HG03025 (cell line): ENCODE results near the gene SH3D19.
"Not testable (repeated sequence)": the region's sequence is repeated elsewhere in the genome, so short reads cannot be mapped to it uniquely, and the experiment has no call there.

Experiments
- ATAC-seq: cut with Tn5 transposase; IDR thresholded peaks from one replicate; pipeline ENCODE4 v1.9.1; 2021; ENCODE audit warnings: mild to moderate bottlenecking, moderate library complexity; ENCODE audit not compliant: unreplicated experiment, low FRiP score

The SH3D19 gene

GRCh38 chr4:151163855-151164254 lies 161.6 kb downstream of the SH3D19 start:
- ATAC-seq, result no peak

DNA sequence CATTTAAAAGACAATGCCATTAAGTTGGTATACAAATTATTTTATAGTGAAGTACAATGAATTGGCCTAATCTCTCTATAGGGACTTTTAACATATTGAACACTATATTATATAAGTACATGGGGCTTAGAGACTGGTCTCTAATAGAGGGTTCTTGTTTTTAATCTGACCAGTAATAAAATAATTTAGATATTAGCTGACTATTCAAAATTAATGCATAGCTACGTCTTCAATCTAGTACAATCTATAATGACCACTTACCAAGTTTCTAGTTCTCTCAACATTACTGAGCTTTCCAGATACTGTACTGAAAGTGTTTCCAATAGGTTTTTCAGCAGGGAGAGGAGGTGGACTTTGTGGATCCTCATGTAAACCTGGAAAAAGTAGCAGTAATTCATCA lies 166.4 kb downstream of the SH3D19 start:
- ATAC-seq, result no peak

DNA sequence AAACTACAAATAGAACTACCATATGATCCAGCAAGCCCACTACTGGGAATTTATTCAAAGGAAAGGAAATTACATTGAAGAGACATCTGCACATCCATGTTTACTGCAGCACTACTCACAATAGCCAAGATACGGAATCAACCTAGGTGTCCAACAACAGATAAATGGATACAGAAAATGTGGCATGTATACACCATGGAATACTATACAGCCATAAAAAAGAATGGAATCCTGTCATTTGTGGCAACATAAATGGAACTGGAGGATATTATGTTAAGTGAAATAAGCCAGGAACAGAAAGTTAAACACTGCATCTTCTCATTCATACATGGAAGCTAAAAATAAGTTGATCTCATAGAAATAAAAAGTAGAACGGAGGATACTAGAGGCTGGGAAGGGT lies 167.9 kb downstream of the SH3D19 start:
- ATAC-seq, result no peak

DNA sequence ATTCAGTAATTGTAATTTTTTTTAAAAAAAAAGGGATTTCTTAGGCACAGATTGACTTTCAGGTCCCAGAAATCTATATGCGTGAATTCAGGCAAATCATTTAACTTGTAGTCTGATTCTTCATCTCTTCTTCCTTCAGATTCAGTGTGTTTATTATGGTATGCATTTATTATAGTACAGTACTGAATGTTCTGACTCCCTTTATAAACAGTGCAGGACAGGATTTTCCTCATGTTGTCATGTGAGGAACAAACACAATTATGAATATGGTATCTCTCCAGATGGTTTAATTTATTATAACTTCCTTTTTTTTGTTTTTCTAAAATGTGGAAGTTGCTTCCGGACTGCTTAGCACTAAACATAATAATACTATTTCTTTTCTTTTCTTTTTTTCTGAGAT lies 171.8 kb downstream of the SH3D19 start:
- ATAC-seq, result no peak

DNA sequence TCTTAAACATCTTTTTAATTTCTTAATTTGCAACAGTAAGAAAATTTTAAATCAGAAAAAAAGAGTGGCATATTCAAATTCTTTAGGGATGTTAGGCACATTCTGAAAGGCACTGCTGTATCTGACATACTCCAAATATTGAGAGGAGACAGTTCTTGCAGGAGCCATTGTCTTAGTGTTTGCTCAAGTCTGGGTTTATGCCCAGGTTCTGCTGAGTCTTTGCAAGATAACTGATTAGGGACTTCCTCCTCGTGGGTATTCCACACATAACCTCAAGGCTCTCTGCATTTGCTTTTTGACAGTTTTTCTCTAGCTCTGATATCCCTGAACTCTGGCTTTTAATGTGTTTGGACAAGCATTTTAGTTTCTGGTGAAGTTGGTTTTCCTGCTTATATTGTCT lies 173.4 kb downstream of the SH3D19 start:
- ATAC-seq, result no peak

- ATAC-seq, result no peak
Observed at GRCh38 chr4:151150821-151151580, 174.4 kb downstream of the SH3D19 start.

DNA sequence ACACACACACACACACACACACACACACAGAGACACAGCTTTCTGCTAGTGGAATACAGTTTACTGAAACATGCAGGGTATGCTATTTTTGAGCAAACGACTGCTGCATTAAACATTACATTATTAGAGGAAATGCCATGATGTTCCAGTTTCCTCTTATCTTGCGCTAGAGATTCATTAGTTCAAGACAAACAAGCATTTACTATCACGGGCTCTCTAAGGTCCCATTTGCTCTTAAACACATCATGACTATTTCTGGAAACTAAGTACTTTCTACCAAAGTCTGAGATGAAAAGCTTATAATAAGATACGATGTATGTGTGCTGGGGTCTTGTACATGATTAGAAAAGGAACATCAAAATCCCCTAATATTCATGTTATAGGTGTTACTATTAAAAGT lies 177.1 kb downstream of the SH3D19 start:
- ATAC-seq, result no peak

DNA sequence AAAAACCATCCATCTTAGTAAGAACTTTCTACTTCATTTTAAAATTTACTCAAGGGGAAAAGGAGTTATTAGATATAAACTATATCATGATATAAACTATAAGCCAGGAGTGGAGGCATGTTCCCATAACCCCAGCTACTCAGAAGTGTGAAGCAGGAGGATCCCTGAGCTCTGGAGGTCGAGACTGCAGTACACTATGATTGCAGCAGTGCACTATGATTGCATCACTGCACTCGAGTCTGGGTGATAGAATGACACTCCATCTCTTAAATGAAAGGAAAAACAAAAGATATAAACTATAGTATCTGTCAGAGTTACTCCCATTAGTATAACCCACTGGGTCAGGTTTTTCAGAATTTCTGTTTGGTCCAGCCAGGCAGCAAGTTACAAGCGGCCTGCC lies 178.4 kb downstream of the SH3D19 start:
- ATAC-seq, result no peak

DNA sequence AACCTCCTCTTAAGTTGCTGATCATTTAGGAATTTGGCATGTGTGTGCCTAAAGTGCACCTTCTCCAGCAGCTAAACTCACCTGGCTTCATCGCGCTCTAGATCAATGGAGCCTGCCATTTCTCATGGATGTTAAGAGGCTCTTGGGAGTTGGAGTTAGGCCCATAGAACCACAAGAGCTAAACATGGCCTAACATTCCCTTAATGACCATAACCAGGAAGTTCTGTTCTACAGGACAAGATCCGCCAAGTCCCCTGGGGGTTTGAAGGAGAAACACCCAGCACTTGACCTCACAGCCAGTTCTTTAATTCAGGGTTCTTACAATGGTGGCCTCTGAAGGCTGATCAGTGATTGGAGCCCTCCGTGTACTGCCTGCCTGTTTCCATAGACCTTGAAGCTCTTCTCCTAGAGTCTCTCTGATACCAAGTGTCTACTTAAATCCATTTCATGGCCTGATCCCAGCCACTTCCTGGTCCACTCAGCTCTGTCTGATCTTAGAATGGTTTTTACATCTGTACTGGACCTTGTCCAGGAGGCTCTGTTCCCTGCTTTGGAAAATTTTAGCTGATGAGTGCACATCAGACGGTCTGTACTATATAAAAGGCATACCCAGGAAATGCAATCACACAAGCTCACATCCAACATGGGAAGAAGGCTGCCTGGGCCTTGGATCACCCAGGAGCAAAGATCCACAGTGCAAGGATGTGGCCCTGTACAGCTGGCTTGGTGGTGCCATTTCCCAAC lies 180.9 kb downstream of the SH3D19 start:
- ATAC-seq, result no peak

GRCh38 chr4:151143811-151144210 lies 181.6 kb downstream of the SH3D19 start:
- no peak for ATAC-seq

GRCh38 chr4:151143162-151143561 lies 182.2 kb downstream of the SH3D19 start:
- no peak for ATAC-seq

GRCh38 chr4:151142758-151143157 lies 182.6 kb downstream of the SH3D19 start:
- no peak for ATAC-seq

- no peak for ATAC-seq
Observed at GRCh38 chr4:151139814-151140213, 185.6 kb downstream of the SH3D19 start.

- ATAC-seq, result not testable (repeated sequence)
Observed at GRCh38 chr4:151136048-151136447, 189.4 kb downstream of the SH3D19 start.

GRCh38 chr4:151133311-151133710 lies 192.1 kb downstream of the SH3D19 start:
- no peak for ATAC-seq

DNA sequence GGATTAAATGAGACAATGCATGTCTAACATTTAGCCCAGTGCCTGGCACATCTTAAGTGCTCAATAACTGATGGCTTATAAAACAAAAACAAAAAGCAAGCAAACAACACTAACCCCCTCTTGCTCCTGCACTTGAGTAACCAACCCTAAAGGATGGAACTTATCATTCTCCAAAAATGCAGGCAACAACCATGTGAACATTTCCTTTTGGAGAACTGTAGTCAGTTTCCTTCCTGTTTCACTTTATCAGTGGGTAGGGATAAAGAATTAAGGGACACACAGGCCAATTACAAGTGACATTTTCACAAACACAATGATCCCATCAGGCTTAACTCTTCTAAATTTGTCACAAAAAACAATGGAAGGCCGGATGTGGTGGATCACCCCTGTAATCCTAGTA lies 195.6 kb downstream of the SH3D19 start:
- ATAC-seq, result no peak

DNA sequence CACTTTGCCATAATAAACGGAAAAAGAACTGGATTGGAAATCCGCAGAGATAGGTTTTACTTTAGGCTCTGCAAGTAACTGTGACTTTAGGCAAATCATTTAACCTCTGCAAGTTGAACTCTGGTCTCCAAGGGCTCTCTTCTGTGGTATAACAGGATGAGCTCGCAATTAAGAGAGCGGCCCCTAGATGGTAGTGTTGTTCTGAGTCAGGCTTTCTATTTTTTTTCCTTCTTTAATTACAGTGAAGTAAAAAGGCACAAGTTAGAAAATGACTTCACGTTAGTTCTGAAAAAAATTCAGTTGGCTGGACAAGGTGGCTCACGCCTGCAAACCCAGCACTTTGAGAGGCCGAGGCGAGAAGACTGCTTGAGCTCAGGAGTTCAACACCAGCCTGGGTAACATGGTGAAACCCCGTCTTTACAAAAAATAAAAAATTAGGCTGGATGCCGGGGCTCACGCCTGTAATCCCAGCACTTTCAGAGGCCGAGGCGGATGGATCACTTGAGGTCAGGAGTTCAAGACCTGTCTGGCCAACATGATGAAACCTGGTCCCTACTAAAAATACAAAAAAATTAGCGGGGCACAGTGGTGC lies 207.9 kb downstream of the SH3D19 start:
- ATAC-seq, result no peak

DNA sequence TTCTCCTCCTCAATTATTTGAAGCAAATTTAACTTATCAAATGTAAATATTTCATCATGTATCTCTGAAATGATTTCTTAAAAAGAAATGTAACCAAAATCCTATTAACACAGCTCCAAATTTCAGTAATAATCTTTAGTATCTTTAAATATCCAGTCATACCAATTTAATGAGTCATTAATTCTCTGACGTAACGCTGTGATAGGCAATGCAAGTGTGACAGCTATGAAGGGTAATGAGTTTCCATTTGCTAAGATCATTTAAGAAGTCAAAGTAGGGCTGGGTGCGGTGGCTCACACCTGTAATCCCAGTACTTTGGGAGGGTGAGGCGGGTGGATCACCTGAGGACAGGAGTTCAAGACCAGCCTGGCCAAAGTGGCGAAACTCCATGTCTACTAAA lies 210.4 kb downstream of the SH3D19 start:
- ATAC-seq, result no peak

DNA sequence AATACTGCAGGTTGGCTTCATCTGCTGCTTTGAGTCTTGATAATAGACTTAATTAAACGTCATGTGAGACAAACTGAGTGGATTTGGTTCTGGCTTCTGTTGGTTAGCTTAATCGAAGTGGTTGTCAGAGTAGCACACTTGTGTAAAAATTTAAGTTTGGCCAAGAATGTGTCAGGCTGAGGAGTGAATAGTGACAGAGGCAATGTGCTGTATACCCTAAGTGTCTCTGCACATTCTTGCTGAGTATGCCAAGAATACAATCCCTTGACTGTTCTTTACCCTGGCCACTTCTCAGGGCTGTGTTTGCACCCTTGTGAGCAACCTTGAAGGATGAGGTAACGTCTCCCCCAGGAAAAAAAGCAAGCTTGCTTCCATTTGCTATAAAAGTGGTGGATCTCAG lies 211.1 kb downstream of the SH3D19 start:
- no peak for ATAC-seq

DNA sequence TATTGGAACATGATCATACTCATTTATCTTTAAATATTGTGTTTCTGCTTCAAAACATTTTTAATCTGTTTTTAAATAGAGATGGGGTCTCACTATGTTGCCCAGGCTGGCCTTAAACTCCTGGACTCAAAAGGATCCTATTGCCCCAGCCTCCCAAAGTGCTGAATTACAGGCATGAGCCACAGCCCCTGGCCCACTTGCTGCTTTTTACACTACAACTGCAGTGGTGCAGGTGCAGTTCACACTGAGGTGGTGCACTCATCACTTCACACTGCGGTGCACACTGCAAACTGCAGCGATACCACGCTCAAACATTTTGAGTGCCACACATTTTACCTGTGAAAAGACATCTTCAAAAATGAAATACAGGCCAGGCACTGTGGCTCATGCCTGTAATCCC lies 215.2 kb downstream of the SH3D19 start:
- no peak for ATAC-seq

DNA sequence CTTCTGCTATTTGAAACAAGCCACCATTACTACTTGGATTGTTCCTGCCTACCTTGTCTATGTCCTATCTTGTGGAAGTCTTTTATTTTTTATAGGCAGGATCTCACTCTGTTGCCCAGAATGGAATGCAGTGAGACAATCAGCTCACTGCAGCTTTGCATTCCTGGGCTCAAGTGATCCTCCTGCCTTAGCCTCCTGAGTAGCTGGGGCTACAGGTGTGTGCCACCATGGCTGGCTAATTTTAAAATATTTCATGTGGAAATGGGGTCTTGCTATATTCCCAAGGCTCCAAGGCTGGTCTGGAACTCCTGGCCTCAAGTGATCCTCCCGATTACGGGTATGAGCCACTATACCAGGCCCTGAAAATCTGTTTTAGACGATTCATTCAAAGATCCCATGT lies 218.3 kb downstream of the SH3D19 start:
- ATAC-seq, result no peak
